HCT116 (cell line): Measurements from ENCODE around the gene TMEM121. TPM values are rescaled to one million over a fixed set of nuclear protein-coding genes. Genes with fewer than 3 reads are reported as not detected.
A peak's percentile ranks its signal among the peaks of the same experiment; 100 is the strongest.

ENCODE experiments used
- ATAC-seq: fragments of 200-7000 bp; cut with Tn5 transposase; 2 replicates; pipeline ENCODE4 v1.9.1; 2020; ENCODE audit warnings: mild to moderate bottlenecking, moderate library complexity
- BruUV-seq: library from RNA; stranded (reverse); fragments of 400-500 nt; replicated peaks from 2 replicates; lab custom pipeline; 2021; lab: Mats Ljungman, UMichigan
- CTCF ChIA-PET: fragments of 300-600 bp; sonication (Branson Sonifier 250); formaldehyde crosslinking; loops from one replicate; lab custom pipeline; 2021; ENCODE audit warnings: antibody characterized with exemption; lab: Charles Lee
- POLR2A ChIA-PET: fragments of 300-600, 350-600 bp; sonication (Branson Sonifier 250); formaldehyde crosslinking; loops from one replicate; lab custom pipeline; 2021; ENCODE audit warnings: antibody characterized with exemption; lab: Charles Lee
- RAD21 ChIA-PET, 2 experiments: fragments of 300-600 bp; sonication (Branson Sonifier 250); formaldehyde crosslinking; loops; one replicate each; lab custom pipeline; 2023; ENCODE audit warnings: low total read pairs in 2 of 2; ENCODE audit not compliant: uncharacterized antibody in 2 of 2, unreplicated experiment in 2 of 2, low non-redundant PET in 1 of 2; lab: Charles Lee
- DNase-seq: peaks from one replicate; pipeline ENCODE4 v3.0.0-alpha.2; 2010; ENCODE audit warnings: low read depth, low spot score
- H2AFZ ChIP-seq: fragments of 200-600 bp; shearing (Covaris generic), sonication (generic); 2 replicates; pipeline ENCODE4 v1.6.1; 2017; ENCODE audit warnings: low read depth, mixed run types, mixed read lengths, antibody characterized with exemption, low read length; ENCODE audit not compliant: poor library complexity, severe bottlenecking
- H3K27ac ChIP-seq: 2 replicates; pipeline ENCODE4 v1.5.1; 2012; ENCODE audit warnings: low read depth, low read length
- H3K27me3 ChIP-seq: fragments of 200-600 bp; sonication (generic); 2 replicates; pipeline ENCODE4 v1.6.1; 2016; ENCODE audit warnings: mixed run types, low read length, mixed read lengths; ENCODE audit not compliant: insufficient read depth
- H3K36me3 ChIP-seq, 2 experiments: fragments of 200-500 bp in 1 of 2; fragments of 200-600 bp in 1 of 2; sonication (Bioruptor generic) in 1 of 2; sonication (generic) in 1 of 2; 2 replicates each; pipeline versions ENCODE4 v1.5.1 to v1.6.1; 2014 to 2016; ENCODE audit warnings: low read length in 2 of 2, inconsistent platforms in 1 of 2, mixed read lengths in 1 of 2, mixed run types in 1 of 2; ENCODE audit not compliant: insufficient read depth in 2 of 2, control insufficient read depth in 1 of 2
- H3K4me1 ChIP-seq, 2 experiments: fragments of 200-600 bp in 1 of 2; sonication (generic) in 1 of 2; 2 replicates each; pipeline versions ENCODE4 v1.5.1 to v1.6.1; 2012 to 2017; ENCODE audit warnings: low read length in 2 of 2, inconsistent platforms in 1 of 2, mild to moderate bottlenecking in 1 of 2, mixed read lengths in 1 of 2, mixed run types in 1 of 2, moderate library complexity in 1 of 2; ENCODE audit not compliant: insufficient read depth in 2 of 2, control insufficient read depth in 1 of 2
- H3K4me2 ChIP-seq: fragments of 200-600 bp; sonication (generic); 2 replicates; pipeline ENCODE4 v1.6.1; 2017; ENCODE audit warnings: mixed run types, low read length, mixed read lengths
- H3K4me3 ChIP-seq, 2 experiments: fragments of 200-600 bp in 1 of 2; sonication (generic) in 1 of 2; replicated peaks in 1 of 2; 2 replicates each; pipeline ENCODE4 v1.5.1; 2011 to 2016; ENCODE audit warnings: low read length in 2 of 2, control low read depth in 1 of 2, low read depth in 1 of 2, mild to moderate bottlenecking in 1 of 2, mixed read lengths in 1 of 2, mixed run types in 1 of 2
- H3K79me2 ChIP-seq: fragments of 200-600 bp; sonication (generic); 2 replicates; pipeline ENCODE4 v1.6.1; 2017; ENCODE audit warnings: mild to moderate bottlenecking, mixed run types, low read length, moderate library complexity, mixed read lengths; ENCODE audit not compliant: insufficient read depth
- H3K9ac ChIP-seq: fragments of 200-600 bp; sonication (generic); 2 replicates; pipeline ENCODE4 v1.6.1; 2016; ENCODE audit warnings: low read length, mixed read lengths
- H3K9me2 ChIP-seq: fragments of 200-600 bp; sonication (generic), shearing (Covaris generic); 2 replicates; pipeline ENCODE4 v1.6.1; 2017; ENCODE audit warnings: mixed run types, mild to moderate bottlenecking, moderate library complexity; ENCODE audit not compliant: insufficient read depth
- H3K9me3 ChIP-seq, 2 experiments: fragments of 200-500 bp in 1 of 2; fragments of 200-600 bp in 1 of 2; sonication (Bioruptor generic) in 1 of 2; sonication (generic) in 1 of 2; 2 replicates each; pipeline ENCODE4 v1.6.1; 2014 to 2017; ENCODE audit warnings: low read length in 2 of 2, mixed read lengths in 2 of 2, inconsistent platforms in 1 of 2, low read depth in 1 of 2, mild to moderate bottlenecking in 1 of 2, mixed run types in 1 of 2, moderate library complexity in 1 of 2; ENCODE audit not compliant: control insufficient read depth in 1 of 2, insufficient read depth in 1 of 2
- H4K20me1 ChIP-seq: fragments of 200-600 bp; sonication (generic), shearing (Covaris generic); 2 replicates; pipeline ENCODE4 v1.6.1; 2017; ENCODE audit warnings: mixed run types, mild to moderate bottlenecking, moderate library complexity; ENCODE audit not compliant: insufficient read depth
- CTCF ChIP-seq, 3 experiments: fragments of 200-600 bp in 1 of 3; sonication (generic) in 1 of 3; IDR thresholded peaks in 2 of 3; conservative IDR thresholded peaks in 1 of 3; 2 replicates each; pipeline ENCODE4 v1.5.1; 2012 to 2017; ENCODE audit warnings: low read depth in 2 of 3, low read length in 2 of 3, antibody characterized with exemption in 1 of 3, borderline replicate concordance in 1 of 3, control low read depth in 1 of 3, mild to moderate bottlenecking in 1 of 3, mixed read lengths in 1 of 3, mixed run types in 1 of 3, moderate library complexity in 1 of 3; ENCODE audit not compliant: insufficient read depth in 1 of 3
- EZH2phosphoT487 ChIP-seq: fragments of 200-600 bp; IDR thresholded peaks from 2 replicates; pipeline ENCODE4 v1.6.1; 2018; ENCODE audit warnings: antibody characterized with exemption, borderline replicate concordance
- RAD21 ChIP-seq: IDR thresholded peaks from 2 replicates; pipeline ENCODE4 v1.6.1; 2012; ENCODE audit warnings: low read depth, mild to moderate bottlenecking
- SP1 ChIP-seq: IDR thresholded peaks from 2 replicates; pipeline ENCODE4 v1.6.1; 2012; ENCODE audit warnings: low read depth
- ZNF274 ChIP-seq: fragments of 200-500 bp; sonication (Bioruptor generic); IDR thresholded peaks from 2 replicates; pipeline ENCODE4 v1.6.1; 2014; ENCODE audit warnings: mild to moderate bottlenecking, low read depth, low read length, inconsistent platforms
- intact Hi-C: fragments of 100-400 bp; cut with micrococcal nuclease; formaldehyde crosslinking; loops from 2 replicates; pipeline ENCODE4 v1.10.0; 2022
- total RNA-seq: library from RNA; stranded (reverse); gene quantifications from one replicate; pipeline ENCODE4 v1.2.1, GENCODE V29; 2021; ENCODE audit not compliant: unreplicated experiment

TMEM121 gene
- total RNA-seq, 1 experiment from 2014 or later: 5.5 TPM

GRCh38 chr14:105537580-105538474 is 11.4 kb downstream of the TMEM121 start:
- no peaks in the 10 kb centered on the region for H4K20me1 ChIP-seq
- TF ChIP-seq SP1 (no peak), RAD21 (peak; percentile 67), ZNF274 (no peak), CTCF (IDR thresholded peaks at IDR 0.05 in 2 of 3, conservative IDR thresholded peaks at IDR 0.05 in 1 of 3; ENCODE audit: borderline replicate concordance in 1 of 3, insufficient read depth in 1 of 3, low read depth in 2 of 3, low read length in 2 of 3) (peak; percentile 63 to 96 (median 89); a peak in 5 of 6 replicates), EZH2phosphoT487 (no peak)
- H3K9ac ChIP-seq: no peak overlapping the region
- intact Hi-C loops: loop anchor here (5.0 to 10.0 kb wide), 2 partner anchors 409 to 617 kb away; no protein-coding TSS in a partner anchor
- no peaks in the 10 kb centered on the region for H3K9me2 ChIP-seq
- ATAC-seq (peak; percentile 95), DNase-seq (no peak)
- H3K9me3 ChIP-seq: no peaks in the 10 kb centered on the region
- ChIA-PET CTCF (interaction anchor here (0.8 to 1.9 kb wide), 3 partner anchors 10 to 57 kb away, joined by 4 to 7 read pairs (median 5); no protein-coding TSS in a partner anchor), POLR2A (no interaction called here), RAD21 (no interaction called here)
- peak overlapping the region; percentile 87 for H2AFZ ChIP-seq
- no peaks in the 10 kb centered on the region for H3K79me2 ChIP-seq
- BruUV-seq: no TSS peak
- H3K27ac ChIP-seq: no peak overlapping the region
- peak overlapping the region; percentile 62 for H3K4me2 ChIP-seq
- H3K4me1 ChIP-seq: peaks cover 0 to 3% of the 10 kb centered on the region in 2 experiments; a peak in 1 of 4 replicates
- H3K36me3 ChIP-seq: no peaks in the 10 kb centered on the region
- H3K27me3 ChIP-seq: no peaks in the 10 kb centered on the region
- H3K4me3 ChIP-seq: peak overlapping the region in 1 of 2 experiments; percentile 23; a peak in 1 of 4 replicates
